ENCODE data around the gene FBP1.

GRCh38 chr9:94560237-94560636 is 79.1 kb downstream of the FBP1 start:
- TF ChIP-seq, protein P1, sequence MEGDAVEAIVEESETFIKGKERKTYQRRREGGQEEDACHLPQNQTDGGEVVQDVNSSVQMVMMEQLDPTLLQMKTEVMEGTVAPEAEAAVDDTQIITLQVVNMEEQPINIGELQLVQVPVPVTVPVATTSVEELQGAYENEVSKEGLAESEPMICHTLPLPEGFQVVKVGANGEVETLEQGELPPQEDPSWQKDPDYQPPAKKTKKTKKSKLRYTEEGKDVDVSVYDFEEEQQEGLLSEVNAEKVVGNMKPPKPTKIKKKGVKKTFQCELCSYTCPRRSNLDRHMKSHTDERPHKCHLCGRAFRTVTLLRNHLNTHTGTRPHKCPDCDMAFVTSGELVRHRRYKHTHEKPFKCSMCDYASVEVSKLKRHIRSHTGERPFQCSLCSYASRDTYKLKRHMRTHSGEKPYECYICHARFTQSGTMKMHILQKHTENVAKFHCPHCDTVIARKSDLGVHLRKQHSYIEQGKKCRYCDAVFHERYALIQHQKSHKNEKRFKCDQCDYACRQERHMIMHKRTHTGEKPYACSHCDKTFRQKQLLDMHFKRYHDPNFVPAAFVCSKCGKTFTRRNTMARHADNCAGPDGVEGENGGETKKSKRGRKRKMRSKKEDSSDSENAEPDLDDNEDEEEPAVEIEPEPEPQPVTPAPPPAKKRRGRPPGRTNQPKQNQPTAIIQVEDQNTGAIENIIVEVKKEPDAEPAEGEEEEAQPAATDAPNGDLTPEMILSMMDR (IDR thresholded peaks at IDR 0.05): no peak
- no peak for TF ChIP-seq POLR2AphosphoS5 (IDR thresholded peaks at IDR 0.05)
- TF ChIP-seq POLR2A (IDR thresholded peaks at IDR 0.05): no peak
- no peak for TF ChIP-seq EP300 (IDR thresholded peaks at IDR 0.05; ENCODE audit: low read depth)
